A673 (cell line): ENCODE measurements around the gene TADA2A. TPM values are rescaled to one million over a fixed set of nuclear protein-coding genes. Genes with fewer than 3 reads are reported as not detected.

ENCODE experiments used
- BruUV-seq: library from RNA; stranded (reverse); fragments of 400-500 nt; replicated peaks from 2 replicates; lab custom pipeline; 2021; lab: Mats Ljungman, UMichigan
- CTCF ChIA-PET: fragments of 300-600 bp; sonication (Branson Sonifier 250); formaldehyde crosslinking; loops from one replicate; lab custom pipeline; 2022; ENCODE audit warnings: antibody characterized with exemption; lab: Charles Lee
- POLR2A ChIA-PET: fragments of 300-600 bp; sonication (Branson Sonifier 250); formaldehyde crosslinking; loops from one replicate; lab custom pipeline; 2022; ENCODE audit warnings: antibody characterized with exemption; ENCODE audit not compliant: low non-redundant PET; lab: Charles Lee
- DNase-seq: peaks from one replicate; pipeline ENCODE4 v3.0.0-alpha.2; 2015; ENCODE audit warnings: low spot score
- H3K27ac ChIP-seq: fragments of 200-600 bp; sonication (generic); 2 replicates; pipeline ENCODE4 v1.5.1; 2016; ENCODE audit warnings: mixed run types, low read depth, mild to moderate bottlenecking, mixed read lengths, antibody characterized with exemption, low read length; ENCODE audit not compliant: poor library complexity, severe bottlenecking
- H3K27me3 ChIP-seq: fragments of 200-600 bp; sonication (generic); replicated peaks from 2 replicates; pipeline ENCODE4 v1.6.1; 2017; ENCODE audit warnings: mixed run types, low read depth, mild to moderate bottlenecking, mixed read lengths, antibody characterized with exemption, low read length; ENCODE audit not compliant: insufficient read depth, poor library complexity
- H3K36me3 ChIP-seq: fragments of 200-600 bp; sonication (generic); 2 replicates; pipeline ENCODE4 v1.6.1; 2016; ENCODE audit warnings: mixed run types, mild to moderate bottlenecking, mixed read lengths, antibody characterized with exemption, low read length; ENCODE audit not compliant: insufficient read depth, poor library complexity, severe bottlenecking
- H3K4me1 ChIP-seq: fragments of 200-600 bp; sonication (generic); 2 replicates; pipeline ENCODE4 v1.6.1; 2017; ENCODE audit warnings: mixed run types, mild to moderate bottlenecking, mixed read lengths, antibody characterized with exemption, low read length; ENCODE audit not compliant: insufficient read depth, poor library complexity, severe bottlenecking
- H3K4me3 ChIP-seq: fragments of 200-600 bp; sonication (generic); 2 replicates; pipeline ENCODE4 v1.5.1; 2016; ENCODE audit warnings: low read depth, mixed run types, mild to moderate bottlenecking, mixed read lengths, low read length; ENCODE audit not compliant: poor library complexity, severe bottlenecking
- H3K9me3 ChIP-seq: fragments of 200-600 bp; sonication (generic); 2 replicates; pipeline ENCODE4 v1.6.1; 2016; ENCODE audit warnings: mixed run types, low read depth, mild to moderate bottlenecking, mixed read lengths, antibody characterized with exemption, low read length; ENCODE audit not compliant: poor library complexity, severe bottlenecking
- EZH2 ChIP-seq: fragments of 200-600 bp; sonication (generic); IDR thresholded peaks from 2 replicates; pipeline ENCODE4 v1.6.1; 2017; ENCODE audit warnings: borderline replicate concordance, low read depth, mild to moderate bottlenecking, mixed read lengths, antibody characterized with exemption, low read length; ENCODE audit not compliant: poor library complexity, severe bottlenecking
- intact Hi-C: fragments of 100-400 bp; cut with micrococcal nuclease; formaldehyde crosslinking; loops from one replicate; pipeline ENCODE4 v1.10.0; 2022; ENCODE audit not compliant: unreplicated experiment
- total RNA-seq: library from RNA; stranded (reverse); gene quantifications from 2 replicates; pipeline ENCODE4 v1.2.3, GENCODE V29; 2021
- TF ChIP-seq, protein P1 (sequence below): fragments of 300-800, 200-600 bp; sonication (generic); conservative IDR thresholded peaks from 2 replicates; pipeline ENCODE4 v1.5.1; 2017; ENCODE audit warnings: low read depth, mild to moderate bottlenecking, antibody characterized with exemption, low read length, moderate library complexity, mixed read lengths

TADA2A gene
- total RNA-seq, 1 experiment from 2014 or later = 17.9 TPM

- BruUV-seq = no TSS peak
- intact Hi-C loops = loop anchor here (10.0 kb wide), 1 partner anchor 246 kb away; the partner anchor contains the start of gene SYNRG
- POLR2A ChIA-PET = interaction anchor here (0.6 kb wide), 1 partner anchor 429 kb away, joined by 5 read pairs; no protein-coding TSS in a partner anchor
Observed at GRCh38 chr17:37358830-37359681, 47.6 kb upstream of the TADA2A start.

GRCh38 chr17:37359682-37360188, 47.0 kb upstream of the TADA2A start:
- BruUV-seq = no TSS peak
- H3K27ac ChIP-seq = no peak overlapping the region
- no peak for DNase-seq
- no peak for TF ChIP-seq EZH2
- TF ChIP-seq, protein P1, sequence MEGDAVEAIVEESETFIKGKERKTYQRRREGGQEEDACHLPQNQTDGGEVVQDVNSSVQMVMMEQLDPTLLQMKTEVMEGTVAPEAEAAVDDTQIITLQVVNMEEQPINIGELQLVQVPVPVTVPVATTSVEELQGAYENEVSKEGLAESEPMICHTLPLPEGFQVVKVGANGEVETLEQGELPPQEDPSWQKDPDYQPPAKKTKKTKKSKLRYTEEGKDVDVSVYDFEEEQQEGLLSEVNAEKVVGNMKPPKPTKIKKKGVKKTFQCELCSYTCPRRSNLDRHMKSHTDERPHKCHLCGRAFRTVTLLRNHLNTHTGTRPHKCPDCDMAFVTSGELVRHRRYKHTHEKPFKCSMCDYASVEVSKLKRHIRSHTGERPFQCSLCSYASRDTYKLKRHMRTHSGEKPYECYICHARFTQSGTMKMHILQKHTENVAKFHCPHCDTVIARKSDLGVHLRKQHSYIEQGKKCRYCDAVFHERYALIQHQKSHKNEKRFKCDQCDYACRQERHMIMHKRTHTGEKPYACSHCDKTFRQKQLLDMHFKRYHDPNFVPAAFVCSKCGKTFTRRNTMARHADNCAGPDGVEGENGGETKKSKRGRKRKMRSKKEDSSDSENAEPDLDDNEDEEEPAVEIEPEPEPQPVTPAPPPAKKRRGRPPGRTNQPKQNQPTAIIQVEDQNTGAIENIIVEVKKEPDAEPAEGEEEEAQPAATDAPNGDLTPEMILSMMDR = no peak
- intact Hi-C loops = loop anchor here (10.0 kb wide), 1 partner anchor 245 kb away; the partner anchor contains the start of gene SYNRG
- no peaks in the 10 kb centered on the region for H3K4me1 ChIP-seq
- H3K36me3 ChIP-seq = no peaks in the 10 kb centered on the region
- H3K27me3 ChIP-seq = no peaks in the 10 kb centered on the region
- POLR2A ChIA-PET = interaction anchor here (0.6 kb wide), 2 partner anchors 429 to 641 kb away, joined by 4 to 5 read pairs; no protein-coding TSS in a partner anchor
- H3K9me3 ChIP-seq = no peaks in the 10 kb centered on the region
- CTCF ChIA-PET = interaction anchor here (0.6 kb wide), 1 partner anchor 14 kb away, joined by 3 read pairs; no protein-coding TSS in a partner anchor
- peak overlapping the region; percentile 86 for H3K4me3 ChIP-seq

More at GRCh38 chr17:37358830-37359681, 47.6 kb upstream of the TADA2A start:
- TF ChIP-seq, protein P1 = no peak
- TF ChIP-seq EZH2 = no peak
- Histone ChIP-seq H3K27me3 (no peaks in the 10 kb centered on the region), H3K4me3 (peak overlapping the region; percentile 86), H3K4me1 (no peaks in the 10 kb centered on the region), H3K9me3 (no peaks in the 10 kb centered on the region), H3K27ac (peak overlapping the region; percentile 70), H3K36me3 (no peaks in the 10 kb centered on the region)
- CTCF ChIA-PET = no interaction called here
- peak; percentile 68 for DNase-seq

- CTCF ChIA-PET = no interaction called here
Observed at GRCh38 chr17:37360632-37361031, 46.1 kb upstream of the TADA2A start.

More at GRCh38 chr17:37360632-37361031, 46.1 kb upstream of the TADA2A start:
- H3K4me1 ChIP-seq = no peaks in the 10 kb centered on the region
- intact Hi-C loops = no loop called here
- H3K36me3 ChIP-seq = no peaks in the 10 kb centered on the region
- POLR2A ChIA-PET = no interaction called here
- H3K4me3 ChIP-seq = no peak overlapping the region
- DNase-seq = no peak
- no TSS peak for BruUV-seq
- TF ChIP-seq, protein P1 = no peak
- no peak for TF ChIP-seq EZH2
- H3K27me3 ChIP-seq = no peaks in the 10 kb centered on the region
- no peaks in the 10 kb centered on the region for H3K9me3 ChIP-seq
- no peak overlapping the region for H3K27ac ChIP-seq
